ENCODE measurements around the gene CD248.

CD248 gene, protein sequence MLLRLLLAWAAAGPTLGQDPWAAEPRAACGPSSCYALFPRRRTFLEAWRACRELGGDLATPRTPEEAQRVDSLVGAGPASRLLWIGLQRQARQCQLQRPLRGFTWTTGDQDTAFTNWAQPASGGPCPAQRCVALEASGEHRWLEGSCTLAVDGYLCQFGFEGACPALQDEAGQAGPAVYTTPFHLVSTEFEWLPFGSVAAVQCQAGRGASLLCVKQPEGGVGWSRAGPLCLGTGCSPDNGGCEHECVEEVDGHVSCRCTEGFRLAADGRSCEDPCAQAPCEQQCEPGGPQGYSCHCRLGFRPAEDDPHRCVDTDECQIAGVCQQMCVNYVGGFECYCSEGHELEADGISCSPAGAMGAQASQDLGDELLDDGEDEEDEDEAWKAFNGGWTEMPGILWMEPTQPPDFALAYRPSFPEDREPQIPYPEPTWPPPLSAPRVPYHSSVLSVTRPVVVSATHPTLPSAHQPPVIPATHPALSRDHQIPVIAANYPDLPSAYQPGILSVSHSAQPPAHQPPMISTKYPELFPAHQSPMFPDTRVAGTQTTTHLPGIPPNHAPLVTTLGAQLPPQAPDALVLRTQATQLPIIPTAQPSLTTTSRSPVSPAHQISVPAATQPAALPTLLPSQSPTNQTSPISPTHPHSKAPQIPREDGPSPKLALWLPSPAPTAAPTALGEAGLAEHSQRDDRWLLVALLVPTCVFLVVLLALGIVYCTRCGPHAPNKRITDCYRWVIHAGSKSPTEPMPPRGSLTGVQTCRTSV

GRCh38 chr11:66316849-66317251, at the start of gene CD248:
Gene CD248 (minus strand): TSS chr11:66317044. CDS start chr11:66317027, 17 bp downstream.
- H3K4me3 ChIP-seq (ENCODE audit: low read depth, low read length), result no peak within 1 kb of the TSS
- DNase-seq (ENCODE audit: low read depth), result no peak
- no peak for TF ChIP-seq CTCF (IDR thresholded peaks at IDR 0.05; ENCODE audit: low read depth, low read length, missing control alignments)

DNA sequence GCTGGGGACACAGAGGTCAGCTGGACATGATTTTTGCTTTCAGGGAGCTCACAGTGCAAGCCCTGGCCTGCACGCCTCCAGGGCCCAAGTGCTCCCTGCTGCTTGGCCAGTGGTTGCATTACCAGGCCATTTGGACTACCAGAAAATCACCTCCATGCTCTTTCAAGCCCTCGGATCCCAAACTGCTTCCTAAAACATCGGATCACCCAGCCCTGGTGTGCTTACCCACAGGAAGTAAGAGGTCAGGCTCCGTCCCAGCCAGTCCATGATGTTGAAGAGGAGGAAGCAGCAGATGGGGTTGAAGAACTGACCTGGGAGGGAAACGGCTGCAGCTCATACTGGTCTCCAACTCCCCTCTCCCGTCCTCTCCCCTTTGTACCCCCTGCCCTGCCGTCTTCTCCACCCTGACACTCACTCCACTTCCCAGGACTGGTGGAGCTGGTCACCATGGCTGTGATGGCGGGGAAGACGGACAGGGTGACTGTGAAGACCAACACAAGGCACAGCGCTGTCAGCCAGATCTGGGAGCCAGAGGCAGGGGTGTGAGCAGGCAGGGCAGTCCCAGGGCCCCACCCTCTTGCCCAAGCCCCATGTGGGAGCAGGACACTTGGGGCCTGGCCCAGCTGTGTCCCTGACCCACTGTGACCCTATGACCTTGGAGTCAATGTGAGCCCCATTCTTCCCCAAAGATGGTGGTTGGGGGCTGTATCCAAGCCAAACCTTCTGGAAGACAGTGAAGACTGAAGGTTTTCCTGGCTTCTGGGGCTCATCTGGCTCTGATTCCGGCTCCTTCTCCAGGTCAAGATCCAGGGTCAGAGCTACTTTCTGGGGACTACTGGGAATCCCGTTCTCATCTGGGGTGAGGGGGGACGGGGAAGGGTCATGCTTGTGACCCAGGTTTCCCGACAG, 49.1 kb upstream of the CD248 start:
- no peak for DNase-seq (ENCODE audit: low read depth)
- TF ChIP-seq CTCF (IDR thresholded peaks at IDR 0.05; ENCODE audit: low read depth, low read length, missing control alignments), result no peak
- no peak overlapping the region for H3K4me3 ChIP-seq (ENCODE audit: low read depth, low read length)

- DNase-seq (ENCODE audit: low read depth), result no peak
- TF ChIP-seq CTCF (IDR thresholded peaks at IDR 0.05; ENCODE audit: low read depth, low read length, missing control alignments), result no peak
- no peak overlapping the region for H3K4me3 ChIP-seq (ENCODE audit: low read depth, low read length)
Observed at GRCh38 chr11:66365166-66365565, 48.3 kb upstream of the CD248 start.

- TF ChIP-seq CTCF (IDR thresholded peaks at IDR 0.05; ENCODE audit: low read depth, low read length, missing control alignments), result peak; percentile 95
Observed at GRCh38 chr11:66363805-66364535, 47.1 kb upstream of the CD248 start.

GRCh38 chr11:66363187-66363601, 46.4 kb upstream of the CD248 start:
- H3K4me3 ChIP-seq (ENCODE audit: low read depth, low read length), result no peak overlapping the region
- no peak for DNase-seq (ENCODE audit: low read depth)
- no peak for TF ChIP-seq CTCF (IDR thresholded peaks at IDR 0.05; ENCODE audit: low read depth, low read length, missing control alignments)

More at GRCh38 chr11:66363805-66364535, 47.1 kb upstream of the CD248 start:
- no peak for DNase-seq (ENCODE audit: low read depth)
- H3K4me3 ChIP-seq (ENCODE audit: low read depth, low read length), result no peak overlapping the region
